GM12878 (cell line): ENCODE data around the gene IVD. TPM values are rescaled to one million over a fixed set of nuclear protein-coding genes. Genes with fewer than 3 reads are reported as not detected.

Experiments
- ATAC-seq: fragments of 200-7000 bp; cut with Tn5 transposase; 3 replicates; pipeline ENCODE4 v1.9.1; 2020; ENCODE audit warnings: mild to moderate bottlenecking, moderate library complexity
- BruUV-seq: library from RNA; stranded (reverse); fragments of 400-500 nt; replicated peaks from 2 replicates; lab custom pipeline; 2021; lab: Mats Ljungman, UMichigan
- CTCF ChIA-PET: fragments of 300-600 bp; sonication (Branson Sonifier 250); formaldehyde crosslinking; extraction: SDS; loops from one replicate; lab custom pipeline; 2021; ENCODE audit warnings: inconsistent platforms; lab: Yijun Ruan, JAX
- POLR2A ChIA-PET: fragments of 350-600 bp; formaldehyde crosslinking; extraction: SDS; loops from one replicate; lab custom pipeline; 2021; ENCODE audit warnings: inconsistent platforms; lab: Charles Lee
- RAD21 ChIA-PET: fragments of 300-600 bp; sonication (Branson Sonifier 250); formaldehyde crosslinking; loops from one replicate; lab custom pipeline; 2023; ENCODE audit warnings: antibody characterized with exemption; ENCODE audit not compliant: unreplicated experiment; lab: Charles Lee
- SMC1A ChIA-PET: fragments of 300-600 bp; sonication (Branson Sonifier 250); formaldehyde crosslinking; loops from one replicate; lab custom pipeline; 2023; ENCODE audit not compliant: unreplicated experiment, uncharacterized antibody; lab: Charles Lee
- DNase-seq: peaks from one replicate; pipeline ENCODE4 v3.0.0-alpha.2; 2011; ENCODE audit warnings: low read depth, low spot score
- FAIRE-seq: peaks from 3 replicates; lab custom pipeline; 2011; peaks lifted over from hg19 to GRCh38; lab: Jason Lieb, UNC
- H2AFZ ChIP-seq: 2 replicates; pipeline ENCODE4 v1.6.0; 2011; ENCODE audit warnings: low read depth, low read length, control low read depth; ENCODE audit not compliant: control insufficient read depth
- H3K27ac ChIP-seq: 2 replicates; pipeline ENCODE4 v1.5.1; 2011; ENCODE audit warnings: control low read depth; ENCODE audit not compliant: control insufficient read depth, insufficient read depth
- H3K27me3 ChIP-seq, 2 experiments: replicated peaks in 1 of 2; 2 replicates each; pipeline versions ENCODE4 v1.6.0 to v1.6.1; 2011; ENCODE audit warnings: low read length in 1 of 2; ENCODE audit not compliant: control insufficient read depth in 2 of 2, insufficient read depth in 2 of 2
- H3K36me3 ChIP-seq, 2 experiments: 2 replicates each; pipeline ENCODE4 v1.5.1; 2011; ENCODE audit warnings: low read length in 1 of 2; ENCODE audit not compliant: control insufficient read depth in 2 of 2, insufficient read depth in 2 of 2
- H3K4me1 ChIP-seq: 2 replicates; pipeline ENCODE4 v1.6.1; 2011; ENCODE audit warnings: mild to moderate bottlenecking, low read length, moderate library complexity, mixed read lengths; ENCODE audit not compliant: control insufficient read depth, insufficient read depth
- H3K4me2 ChIP-seq: 2 replicates; pipeline ENCODE4 v1.6.0; 2011; ENCODE audit warnings: control low read depth; ENCODE audit not compliant: control insufficient read depth, insufficient read depth
- H3K4me3 ChIP-seq: fragments of 200-600 bp; sonication (generic); 2 replicates; pipeline ENCODE4 v1.5.1; 2016
- H3K79me2 ChIP-seq: 2 replicates; pipeline ENCODE4 v1.6.0; 2011; ENCODE audit warnings: low read length; ENCODE audit not compliant: control insufficient read depth, insufficient read depth
- H3K9ac ChIP-seq: 2 replicates; pipeline ENCODE4 v1.8.0; 2011; ENCODE audit warnings: low read length, control low read depth, mixed read lengths; ENCODE audit not compliant: control insufficient read depth, insufficient read depth
- H3K9me3 ChIP-seq: replicated peaks from 3 replicates; pipeline ENCODE4 v1.5.1; 2011; ENCODE audit warnings: mild to moderate bottlenecking, low read length; ENCODE audit not compliant: control insufficient read depth, insufficient read depth
- H4K20me1 ChIP-seq: 2 replicates; pipeline ENCODE4 v1.6.0; 2011; ENCODE audit not compliant: control insufficient read depth, insufficient read depth
- GABPA ChIP-seq: IDR thresholded peaks from 2 replicates; pipeline ENCODE4 v1.6.1; 2014; ENCODE audit warnings: antibody characterized with exemption, low read depth, mild to moderate bottlenecking, inconsistent platforms
- IKZF1 ChIP-seq: fragments of 450-650 bp; conservative IDR thresholded peaks from 2 replicates; pipeline ENCODE4 v1.6.1; 2017; ENCODE audit warnings: antibody characterized with exemption, mild to moderate bottlenecking
- JUNB ChIP-seq: IDR thresholded peaks from 2 replicates; pipeline ENCODE4 v1.6.1; 2016; ENCODE audit warnings: antibody characterized with exemption, mild to moderate bottlenecking
- MTA3 ChIP-seq: IDR thresholded peaks from 2 replicates; pipeline ENCODE4 v1.6.1; 2012; ENCODE audit warnings: low read length, inconsistent platforms, borderline replicate concordance
- NR2C1 ChIP-seq: fragments of 450-650 bp; IDR thresholded peaks from 2 replicates; pipeline ENCODE4 v1.6.1; 2017; ENCODE audit warnings: antibody characterized with exemption, mild to moderate bottlenecking, moderate library complexity
- RB1 ChIP-seq: fragments of 450-650 bp; formaldehyde crosslinking; IDR thresholded peaks from 2 replicates; pipeline ENCODE4 v1.6.1; 2017; ENCODE audit warnings: mild to moderate bottlenecking, borderline replicate concordance
- SMAD5 ChIP-seq: IDR thresholded peaks from 2 replicates; pipeline ENCODE4 v1.6.1; 2016; ENCODE audit warnings: antibody characterized with exemption, low read depth
- TCF7 ChIP-seq: IDR thresholded peaks from 2 replicates; pipeline ENCODE4 v1.6.1; 2014; ENCODE audit warnings: antibody characterized with exemption, borderline replicate concordance
- WGBS: methylation state at CpG from one replicate; pipeline ENCODE4 v1.1.6; 2016; ENCODE audit warnings: low lambda C conversion rate; ENCODE audit not compliant: insufficient replicate concordance, insufficient coverage; ENCODE audit errors: missing lambda C conversion rate; 5-methylcytosine and 5-hydroxymethylcytosine counted together
- in situ Hi-C: fragments of 300-500 bp; cut with MboI; formaldehyde crosslinking; loops from 9 replicates; pipeline ENCODE4 v1.14.3; 2018; ENCODE audit warnings: mixed read lengths
- intact Hi-C: fragments of 100-400 bp; cut with micrococcal nuclease; formaldehyde crosslinking; loops from one replicate; pipeline ENCODE4 v1.14.2; 2022; ENCODE audit not compliant: unreplicated experiment
- polyA plus RNA-seq, 11 experiments: library from polyadenylated mRNA; depleted of rRNA in 4 of 11; unstranded in 6 of 11; stranded (reverse) in 5 of 11; fragments of >200 nt; fragmentation: Nextera tagmentation in 4 of 11; fragmentation: Illumina TruSeq in 1 of 11; extraction: Ambion mirVana in 4 of 11; extraction: Trizol in 1 of 11; gene quantifications; 1 replicate in 1 of 11; 2 replicates in 10 of 11; pipeline versions ENCODE4 v1.2.1 to v1.2.3, GENCODE V29; 2011 to 2016; ENCODE audit warnings: inconsistent platforms in 2 of 11, missing spikeins in 2 of 11, low read depth in 1 of 11
- total RNA-seq, 4 experiments: library from RNA; depleted of rRNA in 3 of 4; stranded (reverse); fragments of >200 nt in 3 of 4; fragmentation: Illumina TruSeq in 1 of 4; extraction: Trizol in 1 of 4; gene quantifications; 2 replicates each; pipeline versions ENCODE4 v1.2.1 to v1.2.3, GENCODE V29; 2013 to 2021
- TF ChIP-seq, protein P1 (sequence below): IDR thresholded peaks from 2 replicates; pipeline ENCODE4 v1.6.1; 2012; ENCODE audit warnings: low read depth, low read length, improper control_type of control experiment
- TF ChIP-seq, protein P2 (sequence below): fragments of 450-650 bp; IDR thresholded peaks from 2 replicates; pipeline ENCODE4 v1.6.1; 2018; ENCODE audit warnings: borderline replicate concordance, mild to moderate bottlenecking; ENCODE audit not compliant: partially characterized antibody
- TF ChIP-seq, protein P3 (sequence below): fragments of 150-350 bp; IDR thresholded peaks from 2 replicates; pipeline ENCODE4 v1.6.1; 2014; ENCODE audit warnings: mild to moderate bottlenecking, low read depth, low read length
- TF ChIP-seq, protein P4 (sequence below): fragments of 450-650 bp; IDR thresholded peaks from 2 replicates; pipeline ENCODE4 v1.6.1; 2017; ENCODE audit warnings: mild to moderate bottlenecking

Gene IVD
- total and polyA plus RNA-seq, 10 of the 15 experiments (the other 5 are each of a cell fraction or from before 2014, with no cell fraction given): 5.3 to 59.8 (median 45.7) TPM

DNA sequence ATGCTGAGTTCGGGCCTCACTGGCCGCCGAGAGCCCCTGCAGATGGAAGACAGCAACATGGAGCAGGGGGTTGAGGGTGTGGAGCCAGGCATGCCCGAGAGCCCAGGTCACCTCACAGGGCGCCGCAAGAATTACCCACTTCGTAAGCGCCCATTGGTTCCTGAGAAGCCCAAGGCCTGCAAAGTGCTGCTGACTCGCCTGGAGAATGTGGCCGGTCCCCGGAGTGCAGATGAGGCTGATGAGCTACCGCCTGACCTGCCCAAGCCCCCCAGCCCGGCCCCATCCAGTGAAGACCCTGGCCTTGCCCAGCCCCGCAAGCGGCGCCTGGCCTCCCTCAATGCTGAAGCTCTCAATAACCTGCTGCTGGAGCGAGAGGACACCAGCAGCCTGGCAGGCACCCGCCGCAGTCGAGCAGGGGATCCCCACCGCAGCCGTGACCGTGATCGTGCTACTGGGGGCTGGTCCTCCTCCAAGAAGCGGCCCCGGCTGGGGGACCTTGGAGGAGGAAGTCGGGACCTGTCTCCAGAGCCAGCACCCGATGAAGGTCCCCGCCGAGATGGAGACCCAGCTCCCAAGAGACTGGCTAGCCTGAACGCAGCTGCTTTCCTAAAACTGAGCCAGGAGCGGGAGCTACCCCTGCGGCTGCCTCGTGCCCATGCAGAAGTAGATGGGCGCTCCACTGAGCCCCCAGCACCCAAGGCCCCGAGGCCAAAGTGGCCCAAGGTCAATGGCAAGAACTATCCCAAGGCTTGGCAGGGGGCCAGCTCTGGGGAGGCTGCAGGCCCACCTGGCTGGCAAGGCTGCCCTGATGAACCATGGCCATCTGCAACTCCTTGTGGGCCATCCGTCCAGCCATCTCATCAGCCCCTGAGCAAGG lies 53.1 kb downstream of the IVD start:
- Histone ChIP-seq H3K4me2 (no peak overlapping the region), H3K9ac (no peak overlapping the region), H3K36me3 (peaks cover 10 to 21% of the 10 kb centered on the region in 2 experiments; a peak in 3 of 4 replicates), H3K79me2 (peaks cover 21% of the 10 kb centered on the region), H3K4me1 (peaks cover 17% of the 10 kb centered on the region), H3K9me3 (no peaks in the 10 kb centered on the region), H4K20me1 (no peaks in the 10 kb centered on the region; the same call in 1 of the 2 replicates), H2AFZ (no peak overlapping the region), H3K27me3 (no peaks in the 10 kb centered on the region), H3K4me3 (no peak overlapping the region), H3K27ac (no peak overlapping the region)
- no peak for FAIRE-seq
- ATAC-seq: no peak
- SMC1A ChIA-PET: no interaction called here
- in situ Hi-C loops: no loop called here
- POLR2A ChIA-PET: no interaction called here
- TF ChIP-seq IKZF1: no peak
- TF ChIP-seq, protein P1, sequence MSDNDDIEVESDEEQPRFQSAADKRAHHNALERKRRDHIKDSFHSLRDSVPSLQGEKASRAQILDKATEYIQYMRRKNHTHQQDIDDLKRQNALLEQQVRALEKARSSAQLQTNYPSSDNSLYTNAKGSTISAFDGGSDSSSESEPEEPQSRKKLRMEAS: no peak
- no peak for TF ChIP-seq TCF7
- TF ChIP-seq, protein P2, sequence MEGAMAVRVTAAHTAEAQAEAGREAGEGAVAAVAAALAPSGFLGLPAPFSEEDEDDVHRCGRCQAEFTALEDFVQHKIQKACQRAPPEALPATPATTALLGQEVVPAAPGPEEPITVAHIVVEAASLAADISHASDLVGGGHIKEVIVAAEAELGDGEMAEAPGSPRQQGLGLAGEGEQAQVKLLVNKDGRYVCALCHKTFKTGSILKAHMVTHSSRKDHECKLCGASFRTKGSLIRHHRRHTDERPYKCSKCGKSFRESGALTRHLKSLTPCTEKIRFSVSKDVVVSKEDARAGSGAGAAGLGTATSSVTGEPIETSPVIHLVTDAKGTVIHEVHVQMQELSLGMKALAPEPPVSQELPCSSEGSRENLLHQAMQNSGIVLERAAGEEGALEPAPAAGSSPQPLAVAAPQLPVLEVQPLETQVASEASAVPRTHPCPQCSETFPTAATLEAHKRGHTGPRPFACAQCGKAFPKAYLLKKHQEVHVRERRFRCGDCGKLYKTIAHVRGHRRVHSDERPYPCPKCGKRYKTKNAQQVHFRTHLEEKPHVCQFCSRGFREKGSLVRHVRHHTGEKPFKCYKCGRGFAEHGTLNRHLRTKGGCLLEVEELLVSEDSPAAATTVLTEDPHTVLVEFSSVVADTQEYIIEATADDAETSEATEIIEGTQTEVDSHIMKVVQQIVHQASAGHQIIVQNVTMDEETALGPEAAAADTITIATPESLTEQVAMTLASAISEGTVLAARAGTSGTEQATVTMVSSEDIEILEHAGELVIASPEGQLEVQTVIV: no peak
- no peak for TF ChIP-seq RB1
- TF ChIP-seq SMAD5: no peak
- TF ChIP-seq, protein P3, sequence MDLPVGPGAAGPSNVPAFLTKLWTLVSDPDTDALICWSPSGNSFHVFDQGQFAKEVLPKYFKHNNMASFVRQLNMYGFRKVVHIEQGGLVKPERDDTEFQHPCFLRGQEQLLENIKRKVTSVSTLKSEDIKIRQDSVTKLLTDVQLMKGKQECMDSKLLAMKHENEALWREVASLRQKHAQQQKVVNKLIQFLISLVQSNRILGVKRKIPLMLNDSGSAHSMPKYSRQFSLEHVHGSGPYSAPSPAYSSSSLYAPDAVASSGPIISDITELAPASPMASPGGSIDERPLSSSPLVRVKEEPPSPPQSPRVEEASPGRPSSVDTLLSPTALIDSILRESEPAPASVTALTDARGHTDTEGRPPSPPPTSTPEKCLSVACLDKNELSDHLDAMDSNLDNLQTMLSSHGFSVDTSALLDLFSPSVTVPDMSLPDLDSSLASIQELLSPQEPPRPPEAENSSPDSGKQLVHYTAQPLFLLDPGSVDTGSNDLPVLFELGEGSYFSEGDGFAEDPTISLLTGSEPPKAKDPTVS: no peak
- no peak for TF ChIP-seq JUNB
- TF ChIP-seq MTA3: no peak
- TF ChIP-seq, protein P4, sequence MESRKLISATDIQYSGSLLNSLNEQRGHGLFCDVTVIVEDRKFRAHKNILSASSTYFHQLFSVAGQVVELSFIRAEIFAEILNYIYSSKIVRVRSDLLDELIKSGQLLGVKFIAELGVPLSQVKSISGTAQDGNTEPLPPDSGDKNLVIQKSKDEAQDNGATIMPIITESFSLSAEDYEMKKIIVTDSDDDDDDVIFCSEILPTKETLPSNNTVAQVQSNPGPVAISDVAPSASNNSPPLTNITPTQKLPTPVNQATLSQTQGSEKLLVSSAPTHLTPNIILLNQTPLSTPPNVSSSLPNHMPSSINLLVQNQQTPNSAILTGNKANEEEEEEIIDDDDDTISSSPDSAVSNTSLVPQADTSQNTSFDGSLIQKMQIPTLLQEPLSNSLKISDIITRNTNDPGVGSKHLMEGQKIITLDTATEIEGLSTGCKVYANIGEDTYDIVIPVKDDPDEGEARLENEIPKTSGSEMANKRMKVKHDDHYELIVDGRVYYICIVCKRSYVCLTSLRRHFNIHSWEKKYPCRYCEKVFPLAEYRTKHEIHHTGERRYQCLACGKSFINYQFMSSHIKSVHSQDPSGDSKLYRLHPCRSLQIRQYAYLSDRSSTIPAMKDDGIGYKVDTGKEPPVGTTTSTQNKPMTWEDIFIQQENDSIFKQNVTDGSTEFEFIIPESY: no peak
- TF ChIP-seq NR2C1: no peak
- no peak for TF ChIP-seq GABPA
- no peak for DNase-seq
- RAD21 ChIA-PET: no interaction called here
- CTCF ChIA-PET: no interaction called here
- BruUV-seq: no TSS peak
- intact Hi-C loops: no loop called here
- 94% methylated on average over 33 of the region's 37 CpGs for WGBS
